ENCODE measurements around the gene SLC24A4.

SLC24A4 gene

GRCh38 chr14:92322516-92322915 is 449 bp upstream of the SLC24A4 start:
- H3K4me3 ChIP-seq (ENCODE audit: low read depth, low read length), result no peak overlapping the region
- H3K27me3 ChIP-seq, result peaks cover 87% of the 10 kb centered on the region
- TF ChIP-seq CTCF (IDR thresholded peaks at IDR 0.05; ENCODE audit: low read depth, low read length), result no peak
- no peak for DNase-seq
- no peaks in the 10 kb centered on the region for H3K4me1 ChIP-seq
- no peaks in the 10 kb centered on the region for H3K9me3 ChIP-seq
- no peaks in the 10 kb centered on the region for H3K36me3 ChIP-seq

GRCh38 chr14:92323916-92324818 is 1.2 kb downstream of the SLC24A4 start:
- Histone ChIP-seq H3K4me1 (no peaks in the 10 kb centered on the region), H3K36me3 (no peaks in the 10 kb centered on the region), H3K4me3 (ENCODE audit: low read depth, low read length) (no peak overlapping the region), H3K9me3 (no peaks in the 10 kb centered on the region), H3K27me3 (peaks cover 84% of the 10 kb centered on the region)
- no peak for TF ChIP-seq CTCF (IDR thresholded peaks at IDR 0.05; ENCODE audit: low read depth, low read length)
- DNase-seq, result no peak

- Histone ChIP-seq H3K9me3 (no peaks in the 10 kb centered on the region), H3K4me1 (no peaks in the 10 kb centered on the region), H3K27me3 (peaks cover 69% of the 10 kb centered on the region), H3K4me3 (ENCODE audit: low read depth, low read length) (no peak overlapping the region), H3K36me3 (no peaks in the 10 kb centered on the region)
- DNase-seq, result no peak
- no peak for TF ChIP-seq CTCF (IDR thresholded peaks at IDR 0.05; ENCODE audit: low read depth, low read length)
Measured at GRCh38 chr14:92325835-92326234, 2.9 kb downstream of the SLC24A4 start.

GRCh38 chr14:92328664-92329255 is 5.8 kb downstream of the SLC24A4 start:
- TF ChIP-seq CTCF (IDR thresholded peaks at IDR 0.05; ENCODE audit: low read depth, low read length), result no peak
- no peak for DNase-seq
- H3K4me1 ChIP-seq, result no peaks in the 10 kb centered on the region
- H3K36me3 ChIP-seq, result no peaks in the 10 kb centered on the region
- H3K27me3 ChIP-seq, result peaks cover 40% of the 10 kb centered on the region
- no peak overlapping the region for H3K4me3 ChIP-seq (ENCODE audit: low read depth, low read length)
- H3K9me3 ChIP-seq, result no peaks in the 10 kb centered on the region

- Histone ChIP-seq H3K27me3 (peaks cover 3% of the 10 kb centered on the region; the same call in 1 of the 2 replicates), H3K4me3 (ENCODE audit: low read depth, low read length) (no peak overlapping the region), H3K36me3 (no peaks in the 10 kb centered on the region), H3K4me1 (no peaks in the 10 kb centered on the region), H3K9me3 (no peaks in the 10 kb centered on the region)
- no peak for TF ChIP-seq CTCF (IDR thresholded peaks at IDR 0.05; ENCODE audit: low read depth, low read length)
- DNase-seq, result no peak
Measured at GRCh38 chr14:92334050-92334449, 11.1 kb downstream of the SLC24A4 start.

GRCh38 chr14:92336363-92336762 is 13.4 kb downstream of the SLC24A4 start:
- Histone ChIP-seq H3K9me3 (no peaks in the 10 kb centered on the region), H3K36me3 (no peaks in the 10 kb centered on the region), H3K4me3 (ENCODE audit: low read depth, low read length) (no peak overlapping the region), H3K27me3 (peaks cover 11% of the 10 kb centered on the region), H3K4me1 (no peaks in the 10 kb centered on the region)
- no peak for DNase-seq
- no peak for TF ChIP-seq CTCF (IDR thresholded peaks at IDR 0.05; ENCODE audit: low read depth, low read length)

Measured in BE2C (cell line).